Measurements from ENCODE around the gene GET4.

GRCh38 chr7:855686-856369 is 20.5 kb upstream of the GET4 start:
- TF ChIP-seq POLR2A (IDR thresholded peaks at IDR 0.05; ENCODE audit: low read length) (no peak), GATA1 (IDR thresholded peaks at IDR 0.05; ENCODE audit: low read depth, low read length) (no peak)

Data from erythroblast (primary cell).